Testis (tissue), 2 donors: ENCODE results near the gene YEATS2.

ENCODE experiments used
- CTCF ChIP-seq, 3 experiments: fragments of 450-650 bp in 2 of 3; fragments of 200-600 bp in 1 of 3; sonication (generic) in 1 of 3; IDR thresholded peaks; one replicate each; pipeline ENCODE4 v1.5.1; 2016 to 2019; ENCODE audit warnings: antibody characterized with exemption in 3 of 3, mild to moderate bottlenecking in 2 of 3, moderate library complexity in 1 of 3
- POLR2A ChIP-seq: fragments of 450-650 bp; IDR thresholded peaks from one replicate; pipeline ENCODE4 v1.6.1; 2017; ENCODE audit warnings: antibody characterized with exemption, mild to moderate bottlenecking, moderate library complexity

DNA sequence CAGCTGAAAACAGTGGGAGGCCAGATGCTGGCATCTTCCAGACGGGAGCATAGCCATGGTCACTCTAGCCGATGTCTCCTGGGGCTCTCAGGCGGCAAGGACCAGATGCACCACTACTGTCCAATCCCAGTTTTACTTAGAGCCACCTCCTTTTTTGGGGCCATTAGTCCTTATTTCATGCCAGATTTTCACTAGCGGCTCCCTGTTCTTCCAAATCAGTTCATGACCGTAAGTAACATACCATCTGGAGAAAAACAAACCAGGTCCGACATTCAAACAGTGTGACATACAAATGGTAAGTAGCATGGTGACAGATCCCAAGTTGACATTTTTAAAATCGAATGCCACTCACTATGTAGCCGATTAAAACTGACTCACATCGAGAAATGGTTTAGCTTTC lies 131.9 kb downstream of the YEATS2 start:
- TF ChIP-seq CTCF (IDR thresholded peaks at IDR 0.05) (no peak), POLR2A (no peak)
